GM19193 (cell line): ENCODE measurements around the gene ULBP1.

Experiments used
- POLR2A ChIP-seq: IDR thresholded peaks from 4 replicates; pipeline ENCODE4 v1.6.1; 2011; ENCODE audit not compliant: insufficient read depth, insufficient read length; ENCODE audit errors: extremely low read depth

ULBP1 gene

DNA sequence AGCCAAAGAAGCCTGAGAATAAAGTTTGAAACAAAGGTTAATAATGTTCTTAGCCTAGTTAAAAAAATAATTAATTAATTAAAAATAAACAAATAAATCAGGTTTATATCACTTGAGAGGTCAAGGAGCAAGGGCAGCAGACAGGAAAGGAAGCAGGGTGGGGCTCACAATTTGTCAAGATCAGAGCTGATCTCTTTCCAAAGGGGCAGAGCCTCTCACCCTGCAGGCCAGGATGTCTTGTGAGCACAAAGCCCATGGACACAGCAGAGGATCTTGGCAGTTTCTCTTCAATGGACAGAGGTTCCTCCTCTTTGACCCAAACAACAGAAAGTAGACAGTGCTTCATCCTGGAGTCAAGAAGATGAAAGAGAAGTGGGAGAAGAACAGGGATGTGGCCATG lies 14.9 kb downstream of the ULBP1 start:
- no peak for TF ChIP-seq POLR2A

GRCh38 chr6:149979293-149979692 lies 15.6 kb downstream of the ULBP1 start:
- TF ChIP-seq POLR2A: no peak

DNA sequence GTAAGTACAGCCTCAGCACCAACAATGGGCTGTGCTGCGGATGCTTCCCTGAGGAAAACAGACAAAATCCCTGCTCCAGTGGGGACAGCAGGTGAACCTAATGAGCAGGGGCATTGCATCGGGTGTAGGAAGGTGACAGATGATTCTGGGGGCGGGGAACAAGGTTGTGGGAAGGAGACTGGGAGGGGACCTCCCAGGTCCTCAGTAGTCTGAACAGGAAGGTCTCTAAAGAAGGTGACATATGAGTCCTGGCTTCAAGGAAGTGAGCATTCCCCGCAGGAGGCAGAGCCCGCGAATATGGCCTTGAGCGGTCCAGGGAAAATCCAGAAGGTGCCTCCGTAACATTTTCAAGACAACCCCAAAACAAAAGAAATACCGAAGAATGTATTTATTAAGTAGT lies 19.4 kb downstream of the ULBP1 start:
- no peak for TF ChIP-seq POLR2A

- TF ChIP-seq POLR2A: no peak
These were observed 21.0 kb downstream of the ULBP1 start for GRCh38 chr6:149984773-149985172.

GRCh38 chr6:149985481-149985937 lies 21.8 kb downstream of the ULBP1 start:
- no peak for TF ChIP-seq POLR2A

DNA sequence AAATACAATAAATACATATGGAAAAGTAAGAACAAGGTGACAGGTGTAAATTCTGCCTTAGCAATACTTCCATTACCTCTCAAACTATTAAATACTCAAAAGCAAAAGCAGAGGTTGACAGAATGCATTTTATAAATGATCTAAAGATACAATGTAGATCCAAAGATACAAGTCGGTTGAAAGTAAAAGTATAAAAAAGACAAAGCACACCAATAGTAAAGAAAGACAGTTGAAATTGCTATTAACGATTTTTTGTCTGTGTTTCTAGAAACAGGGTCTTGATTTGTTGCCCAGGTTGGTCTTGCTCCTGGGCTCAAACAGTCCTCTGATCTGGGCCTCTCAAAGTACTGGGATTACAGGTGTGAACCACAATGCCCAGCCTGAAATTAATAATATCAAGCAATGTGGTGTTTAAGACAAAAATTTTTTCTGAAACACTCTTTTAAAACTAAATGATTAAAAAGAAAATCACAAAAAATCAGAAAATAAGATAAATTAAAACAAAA lies 23.9 kb downstream of the ULBP1 start:
- no peak for TF ChIP-seq POLR2A

GRCh38 chr6:149988550-149989346 lies 25.0 kb downstream of the ULBP1 start:
- TF ChIP-seq POLR2A: no peak

GRCh38 chr6:149990212-149990660 lies 26.5 kb downstream of the ULBP1 start:
- TF ChIP-seq POLR2A: no peak

GRCh38 chr6:149990661-149991471 lies 27.1 kb downstream of the ULBP1 start:
- no peak for TF ChIP-seq POLR2A

- TF ChIP-seq POLR2A: no peak
These were observed 28.1 kb downstream of the ULBP1 start for GRCh38 chr6:149991838-149992237.

GRCh38 chr6:149995235-149995750 lies 31.6 kb downstream of the ULBP1 start:
- TF ChIP-seq POLR2A: no peak

- no peak for TF ChIP-seq POLR2A
These were observed 32.2 kb downstream of the ULBP1 start for GRCh38 chr6:149995971-149996370.

DNA sequence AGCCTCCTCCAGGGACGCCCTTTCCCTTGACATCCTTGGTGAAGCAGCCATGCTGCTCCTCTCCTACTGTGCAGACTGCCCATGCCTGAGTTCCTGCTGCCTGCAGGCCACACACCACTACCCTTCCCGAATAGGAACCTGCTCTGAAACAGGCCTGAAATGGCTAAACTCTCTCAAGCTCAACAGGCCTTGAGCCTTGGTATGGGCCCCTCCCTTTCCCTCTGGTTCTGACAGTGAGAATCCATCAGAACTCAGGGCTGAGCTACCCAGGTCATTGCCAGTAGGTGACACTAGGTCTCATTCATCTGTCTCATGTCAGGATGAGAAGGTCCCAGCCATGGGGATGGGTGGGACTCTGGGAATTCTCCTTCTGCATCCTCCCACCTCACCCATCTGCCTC lies 35.9 kb downstream of the ULBP1 start:
- TF ChIP-seq POLR2A: no peak

DNA sequence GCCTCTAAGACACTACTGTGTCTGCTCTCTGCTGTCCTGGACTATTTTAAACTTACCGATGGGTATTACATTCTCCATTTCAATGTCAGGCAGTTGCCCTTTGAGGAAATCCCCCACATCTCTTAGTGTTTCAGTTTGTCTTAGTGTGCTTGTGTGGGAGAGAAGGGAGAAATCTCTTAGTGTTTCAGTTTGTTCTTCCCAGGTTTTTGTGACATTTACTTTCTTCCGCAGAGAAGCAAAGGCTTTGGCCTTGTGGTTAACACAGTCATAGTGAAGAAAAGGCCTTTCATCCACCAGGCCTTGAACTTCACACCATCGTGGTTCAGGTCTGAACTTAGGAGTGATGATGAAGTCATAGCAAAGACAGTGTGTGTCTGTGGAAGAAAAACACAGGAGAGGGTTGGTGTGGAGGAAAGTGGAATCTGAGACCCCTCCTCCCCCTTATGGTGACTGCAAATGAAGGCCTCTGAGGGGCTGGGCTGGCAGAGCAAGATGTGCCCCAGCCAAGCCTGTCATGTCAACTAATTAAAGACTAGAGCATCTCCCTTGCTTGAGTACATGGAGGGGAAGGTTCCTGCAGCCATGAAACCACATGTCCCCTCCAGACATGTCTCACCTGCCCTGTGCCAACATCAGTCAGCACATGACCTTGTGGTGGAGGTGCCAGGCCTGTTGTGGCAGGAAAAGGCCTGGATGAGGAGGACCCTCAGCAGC lies 37.7 kb downstream of the ULBP1 start:
- TF ChIP-seq POLR2A: no peak

DNA sequence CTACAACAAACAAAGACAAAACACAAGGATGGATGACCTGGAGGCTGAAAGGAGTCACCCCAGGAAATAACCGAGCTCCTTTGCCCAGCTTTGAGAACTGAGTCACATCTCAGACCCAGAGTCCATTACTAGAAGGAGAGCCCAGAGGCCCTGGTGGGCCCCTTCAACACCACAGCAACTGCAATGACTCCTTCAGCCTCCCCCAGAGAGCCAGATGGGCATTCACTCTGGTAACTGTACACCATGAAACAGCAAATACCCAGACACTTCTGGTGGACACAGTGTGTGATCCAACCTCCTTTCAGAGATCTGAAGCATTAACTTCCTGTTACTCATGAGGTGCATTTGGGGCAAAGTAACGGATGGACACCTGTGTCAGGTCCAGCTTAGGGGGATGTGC lies 39.0 kb downstream of the ULBP1 start:
- TF ChIP-seq POLR2A: no peak
